Hypothalamus (tissue), 51 donors: ENCODE measurements around the gene RPH3AL.
A peak's percentile ranks its signal among the peaks of the same experiment; 100 is the strongest.

Experiments used
- DNase-seq, 51 donors: peaks; one replicate each; lab custom pipeline; 2025; lab: John Stamatoyannopoulos, UW

RPH3AL gene, protein sequence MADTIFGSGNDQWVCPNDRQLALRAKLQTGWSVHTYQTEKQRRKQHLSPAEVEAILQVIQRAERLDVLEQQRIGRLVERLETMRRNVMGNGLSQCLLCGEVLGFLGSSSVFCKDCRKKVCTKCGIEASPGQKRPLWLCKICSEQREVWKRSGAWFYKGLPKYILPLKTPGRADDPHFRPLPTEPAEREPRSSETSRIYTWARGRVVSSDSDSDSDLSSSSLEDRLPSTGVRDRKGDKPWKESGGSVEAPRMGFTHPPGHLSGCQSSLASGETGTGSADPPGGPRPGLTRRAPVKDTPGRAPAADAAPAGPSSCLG

DNA sequence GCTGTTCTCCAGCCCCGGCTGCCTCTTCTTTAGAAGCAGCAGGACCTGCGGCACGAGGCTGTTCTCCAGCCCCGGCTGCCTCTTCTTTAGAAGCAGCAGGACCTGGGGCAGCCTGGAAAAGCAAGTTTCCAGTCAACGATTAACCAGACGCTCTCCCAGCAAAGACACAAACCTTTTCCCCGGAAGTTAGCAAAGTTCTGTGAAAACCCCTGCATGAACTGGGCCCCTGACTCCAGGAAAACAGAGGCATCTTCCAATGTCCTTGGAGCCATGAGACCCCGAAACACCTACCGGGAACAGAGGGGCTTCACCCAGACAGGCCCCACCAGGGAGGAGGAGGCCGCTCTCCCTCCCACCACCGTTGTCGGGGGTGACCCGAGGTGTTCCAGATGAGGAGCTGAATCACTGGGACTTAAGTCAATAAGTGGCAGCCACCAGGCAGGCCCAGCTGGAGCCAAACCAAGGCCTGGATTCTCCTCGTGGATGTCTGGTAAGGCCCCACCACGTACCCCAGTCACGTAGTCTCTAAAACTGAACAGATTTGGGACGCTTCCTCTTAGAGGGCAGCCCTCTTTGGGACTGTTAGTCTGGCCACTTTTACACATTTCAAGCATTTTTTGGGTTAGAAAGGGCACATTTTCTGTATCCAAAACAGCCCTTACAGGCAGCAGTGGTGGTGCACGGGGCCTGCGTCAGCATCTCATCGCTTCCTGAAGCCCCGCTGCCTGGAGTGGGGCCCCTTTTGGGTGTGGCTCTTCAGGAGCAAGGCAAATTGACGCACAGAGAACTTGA lies at the start of gene RPH3AL:
Gene RPH3AL (minus strand): TSS at position 387 of the 792 bp plus-strand sequence. CDS start 25,264 bp downstream, outside the sequence.
- peak in 1 of 51 donors; percentile 34 for DNase-seq

DNA sequence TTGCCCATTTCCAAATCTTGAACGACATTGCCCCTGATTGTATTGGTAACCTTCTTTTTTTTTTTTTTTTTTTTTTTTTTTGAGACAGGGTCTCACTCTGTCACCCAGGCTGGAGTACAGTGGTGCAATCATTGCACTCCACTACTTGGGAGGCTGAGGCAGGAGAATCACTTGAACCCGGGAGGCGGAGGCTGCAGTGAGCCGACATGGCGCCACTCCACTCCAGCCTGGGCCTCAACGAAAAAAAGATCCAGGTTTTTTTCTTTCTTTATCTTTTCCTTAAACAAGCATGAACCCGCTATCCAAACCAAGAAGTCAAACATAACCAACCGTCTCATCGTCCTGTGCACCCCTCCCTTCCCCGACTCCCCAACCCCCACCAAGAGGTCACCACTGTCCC lies 47.6 kb upstream of the RPH3AL start:
- DNase-seq: no peak

DNA sequence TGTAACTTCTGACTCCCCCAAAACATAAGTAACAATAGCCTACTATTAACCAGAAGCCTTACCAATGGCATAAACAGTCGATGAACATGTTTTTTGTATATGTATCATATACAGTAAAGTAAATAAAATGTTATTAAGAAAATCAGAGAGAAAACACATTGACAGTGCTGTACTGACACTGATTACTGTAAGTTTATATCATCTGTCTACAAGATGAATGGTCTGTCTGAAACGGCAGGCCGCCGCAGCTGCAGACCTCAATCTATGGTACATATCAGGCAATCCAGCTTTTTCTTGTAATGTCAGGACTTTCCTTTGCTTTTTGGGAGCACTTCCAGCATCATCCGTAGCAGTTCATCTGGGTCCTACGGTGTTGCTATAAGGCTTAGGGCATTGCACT lies 44.2 kb upstream of the RPH3AL start:
- DNase-seq: no peak

DNA sequence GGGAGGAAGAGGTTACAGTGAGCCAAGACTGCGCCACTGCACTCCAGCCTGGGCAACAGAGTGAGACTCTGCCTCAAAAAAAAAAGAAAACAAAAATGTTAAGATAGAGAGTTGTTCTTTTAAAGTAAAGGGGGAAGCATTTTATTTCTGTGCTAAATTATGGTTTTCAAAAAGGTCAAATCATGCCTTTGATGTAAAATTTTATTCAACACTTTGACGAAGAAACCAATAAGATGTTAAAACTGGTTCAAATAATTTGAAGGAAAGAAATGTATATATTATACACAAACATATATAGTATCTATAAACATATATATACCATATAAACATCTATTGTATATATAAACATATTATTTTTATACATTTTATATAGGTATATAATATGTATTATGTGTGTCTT lies 43.4 kb upstream of the RPH3AL start:
- no peak for DNase-seq

DNA sequence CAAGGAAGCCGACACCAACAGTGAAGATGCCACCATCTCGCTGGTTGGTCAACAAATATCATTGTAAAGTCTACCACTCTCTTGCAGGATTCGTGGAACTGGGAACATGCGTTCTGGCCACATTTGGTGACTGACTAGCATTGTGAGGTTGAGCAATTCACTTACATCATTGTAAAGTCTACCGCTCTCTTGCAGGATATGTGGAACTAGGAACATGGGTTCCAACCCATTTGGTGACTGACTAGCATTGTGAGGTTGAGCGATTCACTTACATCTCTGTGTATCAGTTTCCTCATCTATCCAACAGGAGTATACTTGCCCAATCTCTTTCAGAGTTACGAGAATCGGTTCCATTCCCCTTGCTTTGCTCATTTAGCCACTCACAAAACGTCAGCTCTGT lies 42.6 kb upstream of the RPH3AL start:
- no peak for DNase-seq

DNA sequence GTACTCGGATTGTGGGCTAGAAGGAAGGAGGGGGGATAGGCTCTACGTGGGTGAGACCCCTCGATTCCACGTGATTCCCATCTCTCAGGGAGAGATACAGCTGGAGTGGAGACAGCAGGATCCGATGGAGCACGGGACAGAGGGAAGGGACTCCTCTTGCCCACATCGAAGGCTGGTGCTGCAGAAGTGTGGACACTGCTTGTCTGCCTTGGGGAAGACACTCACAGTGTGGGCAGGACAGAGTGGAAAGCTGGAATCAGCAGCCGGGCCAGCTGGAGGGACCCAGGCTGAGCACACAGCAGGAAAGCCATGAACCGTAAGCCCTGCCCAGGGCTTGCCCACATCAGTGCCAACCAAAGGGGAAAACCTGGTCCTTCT lies 42.1 kb upstream of the RPH3AL start:
- DNase-seq: no peak

DNA sequence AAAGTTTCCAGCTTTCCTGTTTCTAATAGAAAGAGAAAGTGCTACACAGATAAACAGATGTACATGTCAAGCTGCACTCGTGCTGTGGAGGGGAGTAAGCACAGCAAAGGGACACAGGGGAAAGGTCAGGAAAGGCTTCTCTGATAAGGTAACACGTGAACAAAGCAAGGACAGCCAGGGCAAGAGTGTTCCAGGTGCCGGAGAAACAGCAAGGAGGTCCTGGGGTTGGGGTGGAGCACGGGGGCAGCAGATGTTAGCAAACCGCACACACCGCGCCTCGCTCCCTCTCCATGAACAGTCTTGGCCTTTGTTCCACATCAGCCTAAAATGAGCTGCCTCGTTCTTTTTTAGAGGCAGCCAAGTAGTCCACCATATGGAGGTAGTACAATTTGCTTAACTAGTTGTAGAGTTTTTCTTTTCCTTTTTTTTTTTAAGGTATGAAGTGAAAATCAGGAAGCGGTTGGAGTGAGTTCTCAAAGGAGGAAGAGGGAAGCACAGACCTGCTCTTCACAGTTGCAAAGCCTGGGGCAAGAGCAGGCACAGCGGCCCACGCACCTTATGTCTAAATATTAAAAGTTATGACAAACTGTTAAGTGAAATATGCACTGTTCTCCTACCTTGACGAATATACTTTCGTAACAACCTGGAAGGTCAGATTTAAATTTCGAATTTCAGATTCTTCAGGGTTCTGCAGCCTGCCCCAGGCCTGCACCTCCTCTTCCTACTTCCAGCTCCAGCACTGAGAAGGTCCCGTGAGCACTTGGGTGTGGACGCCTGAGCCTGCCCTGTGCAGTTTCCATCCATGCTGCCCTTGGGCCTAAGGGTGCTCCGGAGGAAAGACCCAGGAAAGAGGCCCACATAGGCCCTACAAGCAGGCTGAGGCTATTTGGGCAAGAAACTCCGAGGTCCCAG lies 41.5 kb upstream of the RPH3AL start:
- no peak for DNase-seq

DNA sequence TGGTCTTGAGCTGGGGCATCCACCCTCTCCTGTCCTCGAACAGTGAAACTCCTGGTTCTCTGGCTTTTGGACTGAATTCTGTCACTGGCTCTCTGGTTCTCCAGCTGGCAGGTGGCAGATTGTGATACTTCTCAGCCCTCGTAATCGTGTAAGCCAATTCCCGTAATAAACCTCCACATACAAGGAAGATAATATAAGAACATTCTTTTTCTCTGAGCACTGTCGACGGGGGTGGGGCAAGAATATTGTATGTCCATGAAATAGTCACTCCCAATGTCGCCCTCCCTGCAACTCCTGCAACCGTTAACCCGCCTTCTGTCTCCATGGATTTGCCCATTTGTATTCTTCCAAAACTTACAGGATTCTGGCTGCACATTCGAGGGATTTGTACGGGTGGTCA lies 39.2 kb upstream of the RPH3AL start:
- no peak for DNase-seq

DNA sequence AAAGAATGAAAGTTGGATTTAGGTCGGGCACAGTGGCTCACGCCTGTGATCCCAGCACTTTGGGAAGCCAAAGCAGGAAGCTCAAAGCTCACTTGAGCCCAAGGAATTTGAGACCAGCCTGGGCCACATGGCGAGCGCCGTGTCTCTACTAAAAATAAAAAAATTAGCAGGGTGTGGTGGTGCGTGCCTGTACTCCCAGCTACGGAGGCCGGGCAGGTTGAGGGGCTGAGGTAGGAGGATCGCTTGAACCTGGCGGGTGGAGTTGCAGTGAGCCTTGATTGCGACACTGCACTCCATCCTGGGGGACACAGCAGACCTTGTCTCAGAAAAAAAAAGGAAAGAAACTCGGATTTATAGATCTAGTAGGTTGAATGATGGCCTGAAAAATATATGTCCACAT lies 37.4 kb upstream of the RPH3AL start:
- DNase-seq: no peak

DNA sequence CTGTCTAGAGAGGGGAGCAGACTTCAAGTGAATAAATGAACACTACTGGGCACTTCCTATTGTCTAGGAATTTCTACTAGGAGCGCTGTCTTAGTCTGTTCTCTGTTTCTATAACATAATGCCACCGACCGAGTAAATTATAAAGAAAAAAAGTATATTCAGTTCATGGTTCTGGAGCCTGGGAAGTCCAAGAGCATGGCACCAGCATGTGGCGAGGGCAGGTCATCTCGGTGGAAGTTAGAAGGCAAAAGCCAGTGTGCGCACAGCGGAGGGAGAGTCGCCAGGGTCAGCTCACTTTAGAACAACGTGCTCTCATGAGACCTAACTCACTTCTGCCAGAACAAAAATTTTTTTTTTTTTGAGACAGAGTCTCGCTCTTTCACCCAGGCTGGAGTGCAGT lies 35.5 kb upstream of the RPH3AL start:
- DNase-seq: no peak

DNA sequence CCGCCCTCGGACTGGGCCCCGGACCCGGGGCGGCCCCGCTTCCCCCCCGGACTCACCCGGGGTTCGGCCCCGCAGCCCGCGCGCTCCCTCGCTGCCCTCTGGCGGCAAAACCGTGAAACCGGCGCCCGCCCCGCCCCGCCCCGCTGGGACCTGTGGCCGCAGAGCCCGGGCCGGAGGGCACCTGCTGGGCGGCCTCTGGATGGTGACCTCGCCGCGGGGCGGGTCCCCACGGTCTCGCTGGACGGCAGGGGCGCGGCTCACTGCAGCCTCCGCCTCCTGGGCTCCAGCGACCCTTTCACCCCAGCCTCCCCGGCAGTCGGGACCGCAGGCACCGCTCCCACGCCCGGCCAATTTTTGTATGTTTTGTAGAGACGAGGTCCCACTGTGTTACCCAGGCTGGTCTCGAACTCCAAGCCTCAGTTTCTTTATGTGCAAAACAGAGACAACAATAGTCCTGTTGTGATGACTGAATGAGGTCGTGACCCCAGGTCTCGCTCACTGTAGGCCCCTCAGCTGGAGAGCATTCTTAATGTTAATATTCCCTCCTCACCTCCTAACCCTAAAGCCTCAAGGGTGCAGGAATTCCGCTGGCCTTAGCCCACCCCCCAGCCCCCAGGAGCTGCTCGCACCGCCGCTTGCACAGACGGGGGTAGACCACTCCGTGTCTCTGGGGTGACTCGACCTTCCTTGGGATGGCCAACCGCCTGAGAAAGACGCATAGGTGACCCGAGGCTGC lies 33.7 kb upstream of the RPH3AL start:
- peak in 44 of 51 donors; percentile 9 to 79 (median 52) for DNase-seq

DNA sequence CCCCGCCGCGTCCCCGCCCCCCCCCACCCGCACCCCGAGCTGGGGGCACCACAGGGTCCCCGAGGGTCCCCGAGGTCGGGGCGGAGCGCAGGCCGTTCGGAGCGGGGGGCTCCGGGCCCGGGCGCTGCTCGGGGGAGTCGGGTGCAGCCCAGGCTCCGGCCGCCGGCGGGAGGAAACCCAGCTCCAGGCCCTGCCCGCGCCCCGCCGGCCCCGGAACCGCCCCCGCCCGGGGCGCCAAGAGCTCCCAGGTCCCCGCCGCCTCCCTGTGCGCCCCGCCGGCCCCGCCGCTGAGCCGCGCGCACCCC lies 33.2 kb upstream of the RPH3AL start:
- DNase-seq: no peak

DNA sequence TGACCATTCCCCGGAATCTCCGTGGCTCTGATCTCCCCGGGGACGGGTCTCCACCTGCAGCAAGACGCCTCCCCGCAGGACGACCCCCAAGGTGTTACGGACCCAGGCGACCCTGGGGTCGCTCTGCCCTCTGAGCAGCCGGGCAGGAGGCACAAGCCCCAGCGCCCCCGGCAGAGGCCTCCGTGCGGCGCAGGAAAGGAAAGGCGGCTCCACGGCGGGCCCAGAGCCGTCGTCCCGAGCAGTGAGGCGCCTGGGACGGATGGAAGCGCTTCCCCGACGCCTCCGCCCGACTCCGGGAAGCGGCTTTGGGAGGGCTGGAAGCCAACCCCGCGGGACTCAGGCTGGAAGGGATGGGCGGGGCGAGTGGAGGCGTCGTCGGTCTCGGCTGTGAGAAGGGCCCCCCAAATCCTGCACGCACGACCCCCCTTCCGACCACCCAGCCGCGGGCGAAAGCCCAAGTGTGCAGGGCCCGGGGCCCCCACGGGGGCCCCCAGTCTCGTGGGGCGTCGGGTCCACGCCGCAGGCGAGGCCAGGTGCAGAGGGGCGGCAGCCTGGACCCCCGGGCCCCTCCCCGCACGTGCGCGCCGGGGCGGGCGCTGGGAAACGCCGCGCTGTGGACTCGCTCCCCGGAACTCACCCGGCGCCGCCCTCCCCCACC lies 32.7 kb upstream of the RPH3AL start:
- DNase-seq: peak in 1 of 51 donors; percentile 34

DNA sequence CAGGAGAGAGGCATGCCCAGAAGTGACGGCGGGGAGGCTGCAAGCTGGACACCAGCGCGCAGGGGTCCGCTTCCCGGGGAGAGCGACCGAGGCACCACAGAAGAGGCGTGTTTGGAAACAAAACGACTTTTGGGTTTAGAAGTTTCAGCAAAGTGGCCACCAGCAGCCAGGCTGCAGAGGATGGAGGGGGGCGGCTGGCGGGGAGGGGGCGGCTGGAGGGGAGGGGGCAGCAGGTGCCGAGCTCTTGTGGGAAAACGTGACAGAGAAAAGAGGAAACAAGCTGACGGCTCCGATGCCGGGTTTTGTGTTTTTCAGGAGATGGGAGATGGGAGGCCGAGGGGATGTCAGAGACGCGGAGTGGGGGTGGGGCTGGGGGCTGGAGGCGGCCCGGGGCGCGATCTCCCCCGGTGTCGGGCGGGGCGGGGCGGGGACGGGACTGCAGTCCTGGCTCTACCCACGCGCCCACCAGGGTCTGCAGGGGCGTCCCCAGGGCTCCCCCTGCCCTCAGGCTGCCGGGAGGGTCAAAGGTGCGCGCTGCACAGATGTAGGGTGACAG lies 32.1 kb upstream of the RPH3AL start:
- no peak for DNase-seq

DNA sequence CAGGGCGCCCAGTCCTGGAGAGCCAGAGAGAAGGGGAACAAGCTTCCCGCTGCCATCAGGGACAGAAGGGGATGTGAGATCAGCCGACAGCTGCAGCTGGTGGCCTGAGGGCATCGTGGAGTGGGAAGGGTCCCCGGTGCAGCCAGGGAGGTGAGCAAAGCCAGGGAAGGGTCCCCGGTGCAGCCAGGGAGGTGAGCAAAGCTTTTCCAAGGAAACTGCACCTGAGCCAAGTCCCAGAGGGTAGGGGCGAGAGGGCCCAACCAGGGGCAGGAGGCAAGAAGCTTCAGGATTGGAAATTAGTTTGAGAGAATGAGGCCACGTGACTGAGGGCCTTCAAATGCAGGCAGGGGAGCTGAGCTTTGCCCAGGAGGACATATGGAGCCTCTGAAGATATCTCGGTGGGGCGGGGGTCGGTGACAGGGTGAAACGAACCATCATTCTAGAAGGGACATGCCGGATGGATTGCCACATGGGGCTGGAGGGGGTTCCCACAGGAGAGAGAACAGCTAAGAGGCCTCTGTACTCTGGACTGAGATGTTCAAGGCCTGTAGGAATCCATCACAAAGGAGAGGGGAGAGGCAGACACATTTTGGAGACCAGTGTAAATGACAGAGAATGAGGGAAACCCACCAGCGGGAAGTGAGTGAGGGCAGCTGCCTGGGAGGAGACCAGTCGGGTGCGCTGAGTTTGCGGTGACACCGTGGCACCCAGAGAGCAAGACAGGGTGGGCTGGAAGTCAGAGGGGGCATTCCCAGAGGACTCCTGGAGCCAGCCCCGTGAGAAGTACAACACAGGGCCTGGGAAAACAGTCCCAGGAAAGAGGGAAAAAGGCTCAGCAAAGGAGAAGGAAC lies 31.4 kb upstream of the RPH3AL start:
- DNase-seq: no peak

DNA sequence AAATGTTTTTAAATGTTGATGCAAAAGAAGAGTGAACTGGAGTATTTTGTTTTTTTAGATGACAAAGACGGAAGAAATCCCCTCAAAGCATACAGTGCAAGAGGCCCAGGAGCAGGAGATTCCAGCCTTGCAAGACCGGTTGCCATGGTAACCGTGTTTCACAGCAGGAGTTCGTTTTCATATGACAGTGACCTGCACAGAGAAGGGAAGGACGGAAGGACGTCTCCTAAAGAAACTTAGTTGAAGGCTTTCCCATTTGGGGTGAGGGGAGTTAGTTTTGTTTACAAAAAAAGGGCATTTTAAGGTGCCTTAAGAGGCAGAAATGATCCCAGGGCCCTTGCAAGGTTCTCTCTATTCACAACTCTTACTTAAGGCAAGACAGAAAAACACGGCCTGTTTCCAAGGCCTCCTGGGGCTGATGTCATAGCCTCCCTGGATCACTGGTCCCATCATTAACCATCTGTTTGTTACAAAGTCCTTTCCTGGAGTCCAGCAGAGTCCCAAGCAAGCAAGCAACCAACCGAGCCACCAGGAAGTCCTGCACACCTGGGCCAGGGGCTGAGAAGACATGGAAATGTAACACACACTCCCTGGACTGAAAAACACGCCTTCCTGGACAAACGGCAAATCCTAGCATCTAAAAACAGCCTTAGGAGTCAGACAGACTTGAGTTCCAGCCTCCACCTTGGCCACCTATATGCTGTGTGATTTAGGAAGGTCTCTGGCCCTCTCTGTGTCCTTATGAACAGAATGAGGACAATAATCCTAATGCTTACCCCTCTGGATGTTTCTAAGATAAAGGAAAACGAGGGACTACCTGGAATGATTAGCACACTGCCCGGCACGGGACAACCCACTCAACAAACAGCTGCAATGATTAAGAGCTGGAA lies 30.3 kb upstream of the RPH3AL start:
- DNase-seq: peak in 17 of 51 donors; percentile 9 to 47 (median 19)

DNA sequence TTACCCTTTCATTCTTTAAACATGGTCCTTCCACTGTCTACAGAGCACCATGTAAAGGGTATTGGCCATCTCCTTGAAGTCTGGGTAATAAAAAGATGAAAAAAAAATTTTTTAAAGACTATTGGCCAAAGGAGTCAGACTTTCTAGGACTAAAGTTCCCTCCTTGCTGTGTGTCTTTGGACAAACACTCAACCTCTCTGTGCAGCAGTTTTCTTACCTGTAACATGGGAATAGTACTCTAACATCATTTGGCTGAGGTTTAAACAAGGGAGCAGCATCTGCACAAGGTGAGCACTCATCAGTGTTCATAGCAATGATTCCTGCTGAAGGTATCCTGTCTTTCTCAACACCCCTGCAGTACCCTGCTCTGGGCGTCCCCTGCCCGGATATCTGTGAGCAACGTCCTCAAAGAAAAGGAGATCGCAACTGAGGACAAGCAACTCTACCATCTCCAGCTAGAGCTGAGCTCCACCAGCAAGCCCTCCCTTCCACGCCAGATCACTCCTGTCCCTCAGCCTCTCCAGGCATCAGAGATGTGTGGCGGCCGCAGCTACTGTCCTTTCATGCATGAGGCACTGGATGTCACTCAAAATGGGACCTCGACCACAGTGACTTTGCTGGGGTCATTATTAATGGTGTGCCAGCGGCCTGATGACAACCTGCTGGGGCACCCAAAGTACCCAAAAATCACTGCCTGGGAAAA lies 29.5 kb upstream of the RPH3AL start:
- no peak for DNase-seq
